NCI-H2171 (cell line): ENCODE data around the gene PATJ.
"Not testable (repeated sequence)": the region's sequence is repeated elsewhere in the genome, so short reads cannot be mapped to it uniquely, and the experiment has no call there.

Source experiments
- DNase-seq: peaks from one replicate; lab custom pipeline; 2025; lab: John Stamatoyannopoulos, UW

The PATJ gene

GRCh38 chr1:61887076-61887867 lies 145.0 kb downstream of the PATJ start:
- DNase-seq, result peak; percentile 6

GRCh38 chr1:61887931-61888564 lies 145.8 kb downstream of the PATJ start:
- no peak for DNase-seq

- DNase-seq, result no peak
These were observed 146.5 kb downstream of the PATJ start for GRCh38 chr1:61888808-61889207.

- DNase-seq, result not testable (repeated sequence)
These were observed 148.2 kb downstream of the PATJ start for GRCh38 chr1:61890435-61890834.

GRCh38 chr1:61892977-61893376 lies 150.7 kb downstream of the PATJ start:
- no peak for DNase-seq

GRCh38 chr1:61894296-61894695 lies 152.0 kb downstream of the PATJ start:
- DNase-seq, result not testable (repeated sequence)

- no peak for DNase-seq
These were observed 152.9 kb downstream of the PATJ start for GRCh38 chr1:61895175-61895574.

GRCh38 chr1:61898658-61899057 lies 156.4 kb downstream of the PATJ start:
- no peak for DNase-seq

GRCh38 chr1:61904354-61904753 lies 162.1 kb downstream of the PATJ start:
- DNase-seq, result no peak

- DNase-seq, result no peak
These were observed 164.8 kb downstream of the PATJ start for GRCh38 chr1:61907102-61907501.

GRCh38 chr1:61910035-61910434 lies 167.8 kb downstream of the PATJ start:
- no peak for DNase-seq

- no peak for DNase-seq
These were observed 172.7 kb downstream of the PATJ start for GRCh38 chr1:61914823-61915482.

GRCh38 chr1:61921435-61921834 lies 179.2 kb downstream of the PATJ start:
- no peak for DNase-seq

GRCh38 chr1:61922950-61923480 lies 180.7 kb downstream of the PATJ start:
- no peak for DNase-seq

GRCh38 chr1:61925591-61926298 lies 183.5 kb downstream of the PATJ start:
- DNase-seq, result no peak

GRCh38 chr1:61926597-61926996 lies 184.3 kb downstream of the PATJ start:
- no peak for DNase-seq

- DNase-seq, result no peak
These were observed 187.9 kb downstream of the PATJ start for GRCh38 chr1:61930116-61930645.

- DNase-seq, result no peak
These were observed 189.5 kb downstream of the PATJ start for GRCh38 chr1:61931587-61932279.

GRCh38 chr1:61935516-61935915 lies 193.2 kb downstream of the PATJ start:
- DNase-seq, result no peak

- no peak for DNase-seq
These were observed 194.6 kb downstream of the PATJ start for GRCh38 chr1:61936839-61937238.

GRCh38 chr1:61941794-61942193 lies 199.5 kb downstream of the PATJ start:
- no peak for DNase-seq
